Glomerular visceral epithelial cell (primary cell): ENCODE measurements around the gene BRD4.
"Not testable (repeated sequence)": the region's sequence is repeated elsewhere in the genome, so short reads cannot be mapped to it uniquely, and the experiment has no call there.

Source experiments
- DNase-seq: peaks from one replicate; pipeline ENCODE4 v3.0.0-alpha.2; 2016; ENCODE audit errors: extremely low spot score

BRD4 gene

GRCh38 chr19:15332311-15332996 is at the start of gene BRD4:
BRD4 (minus strand) TSS chr19:15332539; CDS start chr19:15273099, 59,440 bp downstream.
- peak; percentile 74 for DNase-seq

GRCh38 chr19:15381864-15382263 is 49.5 kb upstream of the BRD4 start:
- no peak for DNase-seq

- DNase-seq = no peak
Observed at GRCh38 chr19:15381429-15381828, 49.1 kb upstream of the BRD4 start.

- DNase-seq = peak; percentile 74
Observed at GRCh38 chr19:15379999-15380647, 47.8 kb upstream of the BRD4 start.

- DNase-seq = peak; percentile 99
Observed at GRCh38 chr19:15379083-15379998, 47.0 kb upstream of the BRD4 start, which contains the start of gene AKAP8. AKAP8 (minus strand) TSS chr19:15379787; CDS start chr19:15379731, 56 bp downstream.

GRCh38 chr19:15378534-15379082 is 46.3 kb upstream of the BRD4 start:
- peak; percentile 56 for DNase-seq

- DNase-seq = no peak
Observed at GRCh38 chr19:15374796-15375440, 42.6 kb upstream of the BRD4 start.

GRCh38 chr19:15374105-15374651 is 41.8 kb upstream of the BRD4 start:
- no peak for DNase-seq

- DNase-seq = no peak
Observed at GRCh38 chr19:15373644-15374043, 41.3 kb upstream of the BRD4 start.

- no peak for DNase-seq
Observed at GRCh38 chr19:15372891-15373301, 40.6 kb upstream of the BRD4 start.

- no peak for DNase-seq
Observed at GRCh38 chr19:15372470-15372869, 40.1 kb upstream of the BRD4 start.

- DNase-seq = no peak
Observed at GRCh38 chr19:15371786-15372380, 39.5 kb upstream of the BRD4 start.

GRCh38 chr19:15371119-15371518 is 38.8 kb upstream of the BRD4 start:
- no peak for DNase-seq

GRCh38 chr19:15369594-15369891 is 37.2 kb upstream of the BRD4 start:
- DNase-seq = no peak

GRCh38 chr19:15368798-15369593 is 36.7 kb upstream of the BRD4 start:
- no peak for DNase-seq

GRCh38 chr19:15368051-15368632 is 35.8 kb upstream of the BRD4 start:
- DNase-seq = no peak

GRCh38 chr19:15367439-15367838 is 35.1 kb upstream of the BRD4 start:
- DNase-seq = no peak

GRCh38 chr19:15365264-15365663 is 32.9 kb upstream of the BRD4 start:
- no peak for DNase-seq

- not testable (repeated sequence) for DNase-seq
Observed at GRCh38 chr19:15363791-15364190, 31.5 kb upstream of the BRD4 start.

GRCh38 chr19:15363048-15363447 is 30.7 kb upstream of the BRD4 start:
- DNase-seq = not testable (repeated sequence)
